MCF 10A (cell line): Measurements from ENCODE around the gene MS4A4E. TPM values are rescaled to one million over a fixed set of nuclear protein-coding genes. Genes with fewer than 3 reads are reported as not detected.

Source experiments
- BruUV-seq: library from RNA; stranded (reverse); fragments of 400-500 nt; replicated peaks from 2 replicates; lab custom pipeline; 2021; lab: Mats Ljungman, UMichigan
- CTCF ChIA-PET: fragments of 300-600 bp; sonication (Branson Sonifier 250); formaldehyde crosslinking; extraction: SDS; loops from one replicate; lab custom pipeline; 2021; ENCODE audit warnings: antibody characterized with exemption, inconsistent platforms; lab: Yijun Ruan, JAX
- POLR2A ChIA-PET: fragments of 300-600, 350-650 bp; sonication (Branson Sonifier 250); formaldehyde crosslinking; extraction: SDS; loops from one replicate; lab custom pipeline; 2020; ENCODE audit warnings: antibody characterized with exemption, inconsistent platforms; lab: Yijun Ruan, JAX
- DNase-seq: peaks from one replicate; pipeline ENCODE4 v3.0.0-alpha.2; 2018; ENCODE audit not compliant: unreplicated experiment
- H3K27ac Mint-ChIP-seq: one replicate; pipeline ENCODE4 v1.8.0; 2022; ENCODE audit warnings: mild to moderate bottlenecking, low read depth, mixed read lengths; ENCODE audit not compliant: unreplicated experiment
- H3K27me3 Mint-ChIP-seq: one replicate; pipeline ENCODE4 v1.8.0; 2022; ENCODE audit warnings: mixed read lengths; ENCODE audit not compliant: insufficient read depth, unreplicated experiment
- H3K36me3 Mint-ChIP-seq: one replicate; pipeline ENCODE4 v1.8.0; 2022; ENCODE audit warnings: mild to moderate bottlenecking, moderate library complexity, mixed read lengths; ENCODE audit not compliant: insufficient read depth, unreplicated experiment
- H3K4me1 Mint-ChIP-seq: one replicate; pipeline ENCODE4 v1.8.0; 2022; ENCODE audit warnings: mixed read lengths; ENCODE audit not compliant: insufficient read depth, unreplicated experiment
- H3K4me3 Mint-ChIP-seq: one replicate; pipeline ENCODE4 v1.8.0; 2022; ENCODE audit warnings: mild to moderate bottlenecking, moderate library complexity, mixed read lengths; ENCODE audit not compliant: unreplicated experiment
- H3K9me3 Mint-ChIP-seq: one replicate; pipeline ENCODE4 v1.8.0; 2022; ENCODE audit warnings: mixed read lengths; ENCODE audit not compliant: unreplicated experiment
- CTCF ChIP-seq: fragments of 200-600 bp; IDR thresholded peaks from one replicate; pipeline ENCODE4 v1.8.0; 2022; ENCODE audit warnings: antibody characterized with exemption, mild to moderate bottlenecking; ENCODE audit not compliant: unreplicated experiment
- intact Hi-C: fragments of 100-400 bp; cut with micrococcal nuclease; formaldehyde crosslinking; loops from 2 replicates; pipeline ENCODE4 v1.14.1; 2022
- total RNA-seq: library from RNA; stranded (reverse); gene quantifications from 2 replicates; pipeline ENCODE4 v1.2.3, GENCODE V29; 2022

Gene MS4A4E
- total RNA-seq, 1 experiment from 2014 or later = not detected

- Mint-ChIP-seq H3K4me3 (no peak overlapping the region), H3K9me3 (no peaks in the 10 kb centered on the region), H3K27me3 (no peaks in the 10 kb centered on the region), H3K4me1 (peaks cover 22% of the 10 kb centered on the region), H3K27ac (no peak overlapping the region), H3K36me3 (peaks cover 5% of the 10 kb centered on the region)
- POLR2A ChIA-PET = no interaction called here
- no TSS peak for BruUV-seq
- intact Hi-C loops = loop anchor here (10.0 kb wide), 1 partner anchor 414 kb away; the partner anchor contains the start of gene STX3
- CTCF ChIA-PET = interaction anchor here (0.8 to 5.3 kb wide), 3 partner anchors 11 to 96 kb away, joined by 4 to 35 read pairs (median 6); no protein-coding TSS in a partner anchor
- peak; percentile 52 for DNase-seq
- TF ChIP-seq CTCF = no peak
These were observed 74.6 kb downstream of the MS4A4E start for GRCh38 chr11:60168306-60168705.

- H3K9me3 Mint-ChIP-seq = no peaks in the 10 kb centered on the region
- intact Hi-C loops = loop anchor here (10.0 kb wide), 1 partner anchor 411 kb away; the partner anchor contains the start of gene STX3
- H3K4me3 Mint-ChIP-seq = no peak overlapping the region
- DNase-seq = peak; percentile 15
- no TSS peak for BruUV-seq
- no peaks in the 10 kb centered on the region for H3K27me3 Mint-ChIP-seq
- no peak for TF ChIP-seq CTCF
- peaks cover 5% of the 10 kb centered on the region for H3K36me3 Mint-ChIP-seq
- ChIA-PET POLR2A (interaction anchor here (0.6 to 0.9 kb wide), 2 partner anchors 204 to 550 kb away, joined by 3 read pairs; no protein-coding TSS in a partner anchor), CTCF (interaction anchor here (0.7 to 1.2 kb wide), 2 partner anchors 27 to 99 kb away, joined by 3 to 5 read pairs; no protein-coding TSS in a partner anchor)
- peaks cover 22% of the 10 kb centered on the region for H3K4me1 Mint-ChIP-seq
- H3K27ac Mint-ChIP-seq = no peak overlapping the region
These were observed 77.0 kb downstream of the MS4A4E start for GRCh38 chr11:60165951-60166350.

- POLR2A ChIA-PET = interaction anchor here (0.9 kb wide), 1 partner anchor 550 kb away, joined by 3 read pairs; no protein-coding TSS in a partner anchor
- peak; percentile 23 for DNase-seq
These were observed 77.4 kb downstream of the MS4A4E start for GRCh38 chr11:60165538-60165937.

More at GRCh38 chr11:60165538-60165937, 77.4 kb downstream of the MS4A4E start:
- H3K9me3 Mint-ChIP-seq = no peaks in the 10 kb centered on the region
- TF ChIP-seq CTCF = no peak
- BruUV-seq = no TSS peak
- peaks cover 5% of the 10 kb centered on the region for H3K36me3 Mint-ChIP-seq
- intact Hi-C loops = loop anchor here (10.0 kb wide), 1 partner anchor 411 kb away; the partner anchor contains the start of gene STX3
- no peaks in the 10 kb centered on the region for H3K27me3 Mint-ChIP-seq
- CTCF ChIA-PET = interaction anchor here (0.7 to 1.2 kb wide), 2 partner anchors 28 to 100 kb away, joined by 3 to 5 read pairs; no protein-coding TSS in a partner anchor
- H3K4me1 Mint-ChIP-seq = peaks cover 21% of the 10 kb centered on the region
- H3K4me3 Mint-ChIP-seq = no peak overlapping the region
- H3K27ac Mint-ChIP-seq = no peak overlapping the region
